HFF-Myc (cell line): Measurements from ENCODE around the gene CRLF3.
A peak's percentile ranks its signal among the peaks of the same experiment; 100 is the strongest.

Experiments used
- DNase-seq: peaks from one replicate; pipeline ENCODE4 v3.0.0-alpha.2; 2011; ENCODE audit warnings: low read depth; ENCODE audit errors: extremely low read depth
- H3K4me3 ChIP-seq: replicated peaks from 2 replicates; pipeline ENCODE4 v1.5.1; 2011; ENCODE audit warnings: low read depth, mild to moderate bottlenecking, control low read depth, low read length
- TF ChIP-seq, protein P1 (sequence below): IDR thresholded peaks from 2 replicates; pipeline ENCODE4 v1.5.1; 2012; ENCODE audit warnings: mild to moderate bottlenecking, low read depth, low read length, control low read depth; ENCODE audit errors: missing control alignments

CRLF3 gene

DNA sequence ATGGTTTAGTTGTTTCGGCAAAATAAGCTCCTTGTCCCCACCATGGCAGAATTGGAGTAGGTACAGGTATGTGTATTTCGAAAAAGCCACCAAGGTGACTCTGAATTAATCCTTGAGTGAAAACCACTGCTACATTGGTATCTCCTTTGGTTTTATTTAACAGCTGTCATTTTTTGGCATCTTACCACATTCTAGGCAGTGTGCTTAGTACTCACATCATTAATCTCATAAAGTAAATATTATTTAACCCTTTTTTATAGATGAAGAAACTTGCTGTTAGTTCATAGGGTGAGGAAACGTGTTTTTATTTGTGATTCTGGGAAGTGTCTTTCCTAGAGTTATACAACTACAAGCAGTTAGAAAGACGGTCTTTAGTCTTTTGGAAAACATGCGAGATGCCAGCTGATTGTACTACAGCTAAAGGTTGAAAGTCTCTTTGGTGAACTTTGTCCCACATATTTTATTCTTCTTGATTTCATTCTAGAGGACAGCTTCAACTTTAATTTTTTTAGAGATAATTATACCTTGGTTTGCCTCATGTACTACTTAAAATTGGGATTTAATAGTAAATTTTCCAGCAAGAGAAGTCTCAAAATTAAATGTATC, 13.8 kb upstream of the CRLF3 start:
- H3K4me3 ChIP-seq = no peak overlapping the region
- no peak for DNase-seq

DNA sequence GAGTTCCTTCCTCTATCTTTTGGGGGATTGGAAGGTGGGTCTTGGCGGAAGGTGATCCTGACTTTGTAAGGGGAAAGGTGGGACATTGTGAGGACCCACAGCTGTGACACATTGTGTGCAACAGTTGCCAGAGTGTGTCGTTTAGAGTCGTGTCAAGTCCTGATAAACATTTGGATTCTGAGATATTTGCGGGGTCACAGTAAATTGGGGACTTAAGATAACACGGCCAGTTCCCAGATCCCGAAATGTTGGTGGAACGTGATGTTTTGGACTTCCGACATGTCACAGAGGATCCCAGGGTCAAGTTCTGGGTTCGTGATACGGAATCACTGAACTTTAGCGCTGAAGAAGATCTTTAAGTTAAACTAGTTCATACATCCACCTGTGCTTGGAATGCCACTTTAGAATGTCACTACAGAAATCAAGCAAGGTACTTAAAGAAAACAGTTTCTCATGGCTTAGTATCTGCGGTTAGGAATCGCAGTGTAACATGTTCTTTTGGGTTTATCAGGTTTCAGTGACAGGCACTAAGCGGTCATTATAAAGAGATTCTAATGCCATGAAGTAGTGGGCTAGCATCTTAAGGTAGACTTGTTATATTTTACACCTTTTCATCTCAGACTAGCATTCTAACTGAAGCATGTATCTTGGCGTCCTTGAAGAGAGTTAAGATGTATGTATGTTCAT, 8.1 kb upstream of the CRLF3 start:
- no peak for DNase-seq
- peak overlapping the region; percentile 96 for H3K4me3 ChIP-seq
- TF ChIP-seq, protein P1, sequence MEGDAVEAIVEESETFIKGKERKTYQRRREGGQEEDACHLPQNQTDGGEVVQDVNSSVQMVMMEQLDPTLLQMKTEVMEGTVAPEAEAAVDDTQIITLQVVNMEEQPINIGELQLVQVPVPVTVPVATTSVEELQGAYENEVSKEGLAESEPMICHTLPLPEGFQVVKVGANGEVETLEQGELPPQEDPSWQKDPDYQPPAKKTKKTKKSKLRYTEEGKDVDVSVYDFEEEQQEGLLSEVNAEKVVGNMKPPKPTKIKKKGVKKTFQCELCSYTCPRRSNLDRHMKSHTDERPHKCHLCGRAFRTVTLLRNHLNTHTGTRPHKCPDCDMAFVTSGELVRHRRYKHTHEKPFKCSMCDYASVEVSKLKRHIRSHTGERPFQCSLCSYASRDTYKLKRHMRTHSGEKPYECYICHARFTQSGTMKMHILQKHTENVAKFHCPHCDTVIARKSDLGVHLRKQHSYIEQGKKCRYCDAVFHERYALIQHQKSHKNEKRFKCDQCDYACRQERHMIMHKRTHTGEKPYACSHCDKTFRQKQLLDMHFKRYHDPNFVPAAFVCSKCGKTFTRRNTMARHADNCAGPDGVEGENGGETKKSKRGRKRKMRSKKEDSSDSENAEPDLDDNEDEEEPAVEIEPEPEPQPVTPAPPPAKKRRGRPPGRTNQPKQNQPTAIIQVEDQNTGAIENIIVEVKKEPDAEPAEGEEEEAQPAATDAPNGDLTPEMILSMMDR = no peak

More for the DNA sequence above, 13.8 kb upstream of the CRLF3 start:
- TF ChIP-seq, protein P1 = no peak

DNA sequence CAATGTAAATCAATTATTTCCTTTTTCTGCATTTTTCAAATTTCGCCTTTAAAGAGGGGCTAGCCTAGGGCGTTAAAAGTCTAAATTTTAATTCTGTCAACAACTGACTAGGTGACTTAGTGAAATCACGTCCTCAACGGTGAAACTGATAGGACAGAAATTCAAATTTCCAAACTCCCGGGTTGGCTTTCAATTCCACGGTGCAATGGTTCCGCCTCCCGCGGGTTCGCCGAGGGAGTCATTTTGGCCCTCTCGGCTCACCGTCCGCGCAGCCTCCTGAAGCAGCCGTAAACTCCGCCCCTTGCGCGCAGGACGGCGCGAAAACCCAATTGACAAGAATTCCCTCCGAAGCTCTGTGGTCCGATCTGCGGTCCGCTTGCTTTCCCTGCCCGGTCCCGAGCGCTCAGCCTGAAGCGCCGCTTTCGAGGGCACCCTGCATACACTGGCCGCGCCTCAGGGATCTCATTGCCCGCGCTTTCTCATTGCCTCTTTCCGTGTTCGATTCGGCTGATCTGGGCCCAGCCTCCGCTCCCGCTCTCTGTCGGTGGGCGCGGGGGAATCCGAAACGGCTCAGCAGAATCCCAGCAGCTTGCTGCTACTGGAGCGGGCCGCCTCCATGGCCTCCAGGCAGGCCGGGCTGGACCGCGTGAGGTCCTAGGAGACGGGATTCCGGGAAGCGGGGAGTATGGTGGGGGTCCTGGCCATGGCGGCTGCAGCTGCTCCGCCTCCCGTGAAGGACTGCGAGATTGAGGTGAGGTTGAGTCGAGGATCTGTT, 7.4 kb upstream of the CRLF3 start, which contains the start of gene ATAD5:
Gene ATAD5, plus strand, starts transcription at position 304 of the 775 bp plus-strand sequence. Its CDS starts 382 bp downstream, at position 686.
- TF ChIP-seq, protein P1 = no peak
- peak; percentile 73 for DNase-seq
- H3K4me3 ChIP-seq = peak within 1 kb of the TSS; percentile 96

DNA sequence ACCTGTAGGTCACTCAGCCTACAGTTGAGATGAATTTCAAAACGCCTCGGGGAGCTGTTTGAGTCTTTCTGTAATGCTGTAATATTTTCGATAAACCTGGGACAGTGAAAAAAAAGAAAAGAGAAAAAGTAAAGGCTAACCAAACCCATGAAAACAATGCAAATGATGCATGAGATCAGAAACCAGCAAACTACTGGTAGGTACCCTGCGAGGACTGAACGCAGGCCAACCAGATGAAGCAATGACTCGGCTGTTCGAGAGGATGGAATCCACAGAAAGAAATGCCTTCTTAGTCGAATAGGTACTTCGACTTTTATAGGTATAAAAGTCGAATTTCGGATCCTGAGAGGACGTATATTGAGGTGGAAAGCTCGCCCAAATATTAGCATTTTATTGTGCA, 6.8 kb upstream of the CRLF3 start:
- peak overlapping the region; percentile 96 for H3K4me3 ChIP-seq
- TF ChIP-seq, protein P1 = no peak
- no peak for DNase-seq

DNA sequence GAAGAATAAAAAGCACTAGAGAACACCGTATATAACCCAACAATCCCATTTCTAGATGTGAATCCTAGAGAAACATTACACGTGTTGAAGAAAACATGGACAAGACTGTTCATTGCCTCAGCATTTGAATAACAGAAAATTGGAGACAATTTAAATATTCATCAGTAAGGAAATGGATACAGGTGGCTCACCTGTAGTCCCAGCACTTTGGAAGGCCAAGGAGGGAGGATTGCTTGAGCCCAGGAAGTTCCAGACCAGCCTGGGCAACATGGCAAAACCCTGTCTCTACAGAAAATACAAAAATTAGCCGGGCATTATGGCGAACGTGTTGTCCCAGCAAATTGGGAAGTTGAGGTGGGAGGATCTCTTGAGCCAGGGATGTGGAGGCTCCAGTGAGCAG, 4.5 kb upstream of the CRLF3 start:
- TF ChIP-seq, protein P1 = no peak
- DNase-seq = no peak
- no peak overlapping the region for H3K4me3 ChIP-seq

DNA sequence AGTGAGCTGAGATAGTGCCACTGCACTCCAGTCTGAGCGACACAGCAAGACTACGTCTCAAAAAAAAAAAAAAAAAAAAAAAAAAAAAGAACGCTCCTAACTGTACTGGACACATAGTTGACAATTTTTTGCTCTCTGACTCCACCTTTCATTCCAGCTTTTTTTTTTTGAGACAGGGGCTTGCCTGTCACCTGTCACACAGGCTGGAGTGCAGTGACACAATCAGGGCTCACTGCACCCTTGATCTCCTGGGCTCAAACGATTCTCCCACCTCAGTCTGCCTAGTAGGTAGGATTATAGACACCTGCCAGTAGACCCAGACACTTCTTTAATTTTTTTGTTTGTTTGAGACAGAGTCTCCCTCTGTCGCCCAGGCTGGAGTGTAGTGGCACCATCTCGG, 2.6 kb upstream of the CRLF3 start:
- H3K4me3 ChIP-seq = no peak overlapping the region
- no peak for DNase-seq
- TF ChIP-seq, protein P1 = no peak
